GM12878 (cell line): ENCODE data around the gene PRR4.

Experiments used
- JUND ChIP-seq: IDR thresholded peaks from 2 replicates; pipeline ENCODE4 v1.6.1; 2012; ENCODE audit warnings: low read depth, mild to moderate bottlenecking, low read length, improper control_type of control experiment, moderate library complexity
- POLR2A ChIP-seq: IDR thresholded peaks from 2 replicates; pipeline ENCODE4 v1.6.1; 2011; ENCODE audit warnings: low read depth, mild to moderate bottlenecking, low read length
- REST ChIP-seq: IDR thresholded peaks from 2 replicates; pipeline ENCODE4 v1.6.1; 2012; ENCODE audit warnings: mild to moderate bottlenecking, low read depth, low read length
- SMARCA5 ChIP-seq: fragments of 450-650 bp; IDR thresholded peaks from 2 replicates; pipeline ENCODE4 v1.6.1; 2017; ENCODE audit warnings: mild to moderate bottlenecking
- SP1 ChIP-seq: IDR thresholded peaks from one replicate; pipeline ENCODE4 v1.6.1; 2011; ENCODE audit warnings: low read depth, low read length
- ZBTB11 ChIP-seq: fragments of 450-650 bp; formaldehyde crosslinking; IDR thresholded peaks from 2 replicates; pipeline ENCODE4 v1.5.0; 2022; ENCODE audit warnings: mild to moderate bottlenecking, missing genetic modification characterization
- ZNF687 ChIP-seq: fragments of 450-650 bp; IDR thresholded peaks from 2 replicates; pipeline ENCODE4 v1.6.1; 2017; ENCODE audit warnings: mild to moderate bottlenecking, moderate library complexity

- TF ChIP-seq REST (no peak), POLR2A (no peak), SP1 (no peak), ZBTB11 (no peak), JUND (no peak), SMARCA5 (no peak), ZNF687 (no peak)
Observed at GRCh38 chr12:10855807-10856206, 6.5 kb upstream of the PRR4 start.
